Panc1 (cell line): ENCODE data around the gene SMCHD1. TPM values are rescaled to one million over a fixed set of nuclear protein-coding genes. Genes with fewer than 3 reads are reported as not detected.

Experiments
- ATAC-seq: fragments of 200-7000 bp; cut with Tn5 transposase; 2 replicates; pipeline ENCODE4 v1.9.1; 2020; ENCODE audit warnings: mild to moderate bottlenecking, moderate library complexity
- Bru-seq: library from RNA; stranded (reverse); fragments of 400-500 nt; gene quantifications from one replicate; lab custom pipeline; 2021; lab: Mats Ljungman, UMichigan
- BruChase-seq, 2 experiments: library from RNA; stranded (reverse); fragments of 400-500 nt; gene quantifications; one replicate each; lab custom pipeline; 2021; lab: Mats Ljungman, UMichigan
- BruUV-seq: library from RNA; stranded (reverse); fragments of 400-500 nt; replicated peaks from 2 replicates; lab custom pipeline; 2021; lab: Mats Ljungman, UMichigan
- CTCF ChIA-PET: fragments of 300-600 bp; sonication (Branson Sonifier 250); formaldehyde crosslinking; loops from one replicate; lab custom pipeline; 2022; ENCODE audit warnings: antibody characterized with exemption; lab: Charles Lee
- POLR2A ChIA-PET: fragments of 300-600 bp; sonication (Branson Sonifier 250); formaldehyde crosslinking; loops from one replicate; lab custom pipeline; 2022; ENCODE audit warnings: antibody characterized with exemption; lab: Charles Lee
- DNase-seq: peaks from one replicate; pipeline ENCODE4 v3.0.0-alpha.2; 2010; ENCODE audit warnings: low read depth, low spot score
- H3K27ac ChIP-seq: 2 replicates; pipeline ENCODE4 v1.5.1; 2011; ENCODE audit warnings: mild to moderate bottlenecking, low read length, inconsistent platforms
- H3K27me3 ChIP-seq: fragments of 200-500 bp; sonication (Bioruptor generic); 2 replicates; pipeline ENCODE4 v1.6.0; 2014; ENCODE audit warnings: low read length, inconsistent platforms; ENCODE audit not compliant: control insufficient read depth, insufficient read depth
- H3K36me3 ChIP-seq: fragments of 200-500 bp; sonication (Bioruptor generic); 2 replicates; pipeline ENCODE4 v1.5.1; 2014; ENCODE audit warnings: inconsistent platforms, mild to moderate bottlenecking, low read length, moderate library complexity; ENCODE audit not compliant: control insufficient read depth, insufficient read depth
- H3K4me1 ChIP-seq: 2 replicates; pipeline ENCODE4 v1.5.1; 2011; ENCODE audit warnings: inconsistent platforms, mild to moderate bottlenecking, low read length, moderate library complexity; ENCODE audit not compliant: control insufficient read depth, insufficient read depth
- H3K4me3 ChIP-seq, 2 experiments: 2 replicates each; pipeline ENCODE4 v1.5.1; 2011 to 2012; ENCODE audit warnings: low read depth in 2 of 2, low read length in 2 of 2, mild to moderate bottlenecking in 2 of 2, inconsistent platforms in 1 of 2, moderate library complexity in 1 of 2
- H3K9me3 ChIP-seq: fragments of 200-500 bp; sonication (Bioruptor generic); 2 replicates; pipeline ENCODE4 v1.5.1; 2014; ENCODE audit warnings: low read depth, mild to moderate bottlenecking, inconsistent platforms, low read length, moderate library complexity; ENCODE audit not compliant: control insufficient read depth, insufficient read depth
- POLR2AphosphoS5 ChIP-seq: IDR thresholded peaks from 2 replicates; pipeline ENCODE4 v1.6.1; 2012; ENCODE audit warnings: mild to moderate bottlenecking, low read depth, low read length, moderate library complexity
- SIN3A ChIP-seq: IDR thresholded peaks from 2 replicates; pipeline ENCODE4 v1.6.1; 2012; ENCODE audit warnings: low read depth, mild to moderate bottlenecking, low read length, moderate library complexity, borderline replicate concordance; ENCODE audit not compliant: insufficient read depth
- TCF7L2 ChIP-seq: IDR thresholded peaks from 2 replicates; pipeline ENCODE4 v1.6.1; 2011; ENCODE audit warnings: mild to moderate bottlenecking, low read depth, low read length, inconsistent platforms
- in situ Hi-C: cut with HindIII; loops from 2 replicates; pipeline ENCODE4 v1.10.0; 2016; ENCODE audit warnings: low sequenced_read_pairs, low pct_unique_long_range_greater_than_20kb
- intact Hi-C: fragments of 100-400 bp; cut with micrococcal nuclease; formaldehyde crosslinking; loops from one replicate; pipeline ENCODE4 v1.10.0; 2022; ENCODE audit not compliant: unreplicated experiment
- long read RNA-seq: library from polyadenylated mRNA; unstranded; transcript quantifications from one replicate; pipeline ENCODE4 v2.0.0, GENCODE V29; 2021; ENCODE audit not compliant: unreplicated experiment
- polyA plus RNA-seq: library from polyadenylated mRNA; unstranded; fragments of >200 nt; gene quantifications from one replicate; pipeline ENCODE4 v1.2.1, GENCODE V29; 2012; ENCODE audit warnings: missing spikeins; ENCODE audit not compliant: insufficient read length
- total RNA-seq: library from RNA; stranded (reverse); gene quantifications from one replicate; pipeline ENCODE4 v1.2.1, GENCODE V29; 2021; ENCODE audit not compliant: unreplicated experiment
- TF ChIP-seq, protein P1 (sequence below), 2 experiments: IDR thresholded peaks; 2 replicates each; pipeline ENCODE4 v1.6.1; 2011 to 2012; ENCODE audit warnings: low read depth in 2 of 2, control low read depth in 1 of 2, low read length in 1 of 2, mild to moderate bottlenecking in 1 of 2, moderate library complexity in 1 of 2; ENCODE audit not compliant: insufficient read depth in 1 of 2
- TF ChIP-seq, protein P2 (sequence below): fragments of 450-650 bp; IDR thresholded peaks from 2 replicates; pipeline ENCODE4 v1.5.1; 2017; ENCODE audit warnings: mild to moderate bottlenecking

Gene SMCHD1
- total RNA-seq (40.9 TPM), Bru-seq, nascent RNA (percentile 90 among the genes with signal in this experiment), BruChase-seq, experiment 1, labeled RNA remaining after a 2-hour chase (percentile 83 among the genes with signal in this experiment), BruChase-seq, experiment 2, labeled RNA remaining after a 6-hour chase (percentile 83 among the genes with signal in this experiment)
- polyA plus RNA-seq, result 12.6 TPM
- long read RNA-seq, full-length matches to known transcripts, result 9 of 57 reads
- long read RNA-seq, partial matches to known transcripts, result 40 of 57 reads
- long read RNA-seq, other reads (novel, unspliced or antisense), result 8 of 57 reads

DNA sequence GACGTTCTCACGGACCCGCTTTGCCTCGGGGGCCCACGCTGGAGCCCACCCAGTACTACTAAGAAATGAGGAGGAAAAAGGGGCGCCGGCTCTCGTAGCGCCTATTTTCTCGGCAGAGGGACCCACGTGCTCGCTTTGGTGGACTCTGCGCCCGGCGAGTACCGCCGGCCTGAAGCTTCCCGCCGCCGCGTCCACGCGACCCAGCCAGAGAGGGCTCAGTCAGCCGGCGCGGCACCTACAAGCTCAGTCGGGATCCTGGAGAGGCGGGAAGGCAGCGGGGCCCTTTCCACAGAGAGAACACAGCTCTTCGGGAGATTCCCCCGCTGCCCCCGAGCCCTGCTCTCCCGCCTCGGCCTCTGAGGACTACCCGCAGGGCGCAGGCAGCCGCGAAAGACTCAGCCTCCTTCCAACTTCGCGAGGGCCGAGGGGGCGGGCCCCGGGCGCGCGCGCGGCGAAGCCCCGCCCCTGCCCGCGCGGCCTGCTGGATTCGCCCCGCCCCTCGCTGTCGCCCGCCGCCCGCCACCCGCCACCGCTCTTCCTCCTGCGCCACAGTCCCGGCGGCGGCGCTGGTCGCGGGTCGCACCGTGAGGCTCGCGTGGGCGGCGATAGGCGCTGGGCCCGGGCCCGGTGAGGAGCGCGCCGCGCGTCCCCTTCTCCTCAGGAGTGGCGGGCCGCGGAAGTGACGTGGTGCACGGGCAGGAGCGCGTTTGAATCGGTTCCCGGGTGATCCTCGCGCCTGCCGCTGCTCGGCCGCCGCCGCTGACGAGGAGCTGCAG, at the start of gene SMCHD1:
Gene SMCHD1, plus strand, starts transcription at position 549 of the 776 bp plus-strand sequence. CDS start 350 bp downstream, outside the sequence.
- in situ Hi-C loops (no loop called here), intact Hi-C loops (no loop called here)
- BruUV-seq, result no TSS peak
- POLR2A ChIA-PET, result no interaction called here
- DNase-seq (no peak), ATAC-seq (peak; percentile 89)
- TF ChIP-seq, protein P1, sequence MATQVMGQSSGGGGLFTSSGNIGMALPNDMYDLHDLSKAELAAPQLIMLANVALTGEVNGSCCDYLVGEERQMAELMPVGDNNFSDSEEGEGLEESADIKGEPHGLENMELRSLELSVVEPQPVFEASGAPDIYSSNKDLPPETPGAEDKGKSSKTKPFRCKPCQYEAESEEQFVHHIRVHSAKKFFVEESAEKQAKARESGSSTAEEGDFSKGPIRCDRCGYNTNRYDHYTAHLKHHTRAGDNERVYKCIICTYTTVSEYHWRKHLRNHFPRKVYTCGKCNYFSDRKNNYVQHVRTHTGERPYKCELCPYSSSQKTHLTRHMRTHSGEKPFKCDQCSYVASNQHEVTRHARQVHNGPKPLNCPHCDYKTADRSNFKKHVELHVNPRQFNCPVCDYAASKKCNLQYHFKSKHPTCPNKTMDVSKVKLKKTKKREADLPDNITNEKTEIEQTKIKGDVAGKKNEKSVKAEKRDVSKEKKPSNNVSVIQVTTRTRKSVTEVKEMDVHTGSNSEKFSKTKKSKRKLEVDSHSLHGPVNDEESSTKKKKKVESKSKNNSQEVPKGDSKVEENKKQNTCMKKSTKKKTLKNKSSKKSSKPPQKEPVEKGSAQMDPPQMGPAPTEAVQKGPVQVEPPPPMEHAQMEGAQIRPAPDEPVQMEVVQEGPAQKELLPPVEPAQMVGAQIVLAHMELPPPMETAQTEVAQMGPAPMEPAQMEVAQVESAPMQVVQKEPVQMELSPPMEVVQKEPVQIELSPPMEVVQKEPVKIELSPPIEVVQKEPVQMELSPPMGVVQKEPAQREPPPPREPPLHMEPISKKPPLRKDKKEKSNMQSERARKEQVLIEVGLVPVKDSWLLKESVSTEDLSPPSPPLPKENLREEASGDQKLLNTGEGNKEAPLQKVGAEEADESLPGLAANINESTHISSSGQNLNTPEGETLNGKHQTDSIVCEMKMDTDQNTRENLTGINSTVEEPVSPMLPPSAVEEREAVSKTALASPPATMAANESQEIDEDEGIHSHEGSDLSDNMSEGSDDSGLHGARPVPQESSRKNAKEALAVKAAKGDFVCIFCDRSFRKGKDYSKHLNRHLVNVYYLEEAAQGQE (IDR thresholded peaks at IDR 0.05; ENCODE audit: insufficient read depth in 1 of 2, low read depth in 2 of 2, low read length in 1 of 2), result no peak
- TF ChIP-seq POLR2AphosphoS5 (peak; percentile 81), TCF7L2 (no peak)
- TF ChIP-seq, protein P2, sequence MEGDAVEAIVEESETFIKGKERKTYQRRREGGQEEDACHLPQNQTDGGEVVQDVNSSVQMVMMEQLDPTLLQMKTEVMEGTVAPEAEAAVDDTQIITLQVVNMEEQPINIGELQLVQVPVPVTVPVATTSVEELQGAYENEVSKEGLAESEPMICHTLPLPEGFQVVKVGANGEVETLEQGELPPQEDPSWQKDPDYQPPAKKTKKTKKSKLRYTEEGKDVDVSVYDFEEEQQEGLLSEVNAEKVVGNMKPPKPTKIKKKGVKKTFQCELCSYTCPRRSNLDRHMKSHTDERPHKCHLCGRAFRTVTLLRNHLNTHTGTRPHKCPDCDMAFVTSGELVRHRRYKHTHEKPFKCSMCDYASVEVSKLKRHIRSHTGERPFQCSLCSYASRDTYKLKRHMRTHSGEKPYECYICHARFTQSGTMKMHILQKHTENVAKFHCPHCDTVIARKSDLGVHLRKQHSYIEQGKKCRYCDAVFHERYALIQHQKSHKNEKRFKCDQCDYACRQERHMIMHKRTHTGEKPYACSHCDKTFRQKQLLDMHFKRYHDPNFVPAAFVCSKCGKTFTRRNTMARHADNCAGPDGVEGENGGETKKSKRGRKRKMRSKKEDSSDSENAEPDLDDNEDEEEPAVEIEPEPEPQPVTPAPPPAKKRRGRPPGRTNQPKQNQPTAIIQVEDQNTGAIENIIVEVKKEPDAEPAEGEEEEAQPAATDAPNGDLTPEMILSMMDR, result no peak
- peak within 1 kb of the TSS; percentile 89 for H3K27ac ChIP-seq
- peak within 1 kb of the TSS; percentile 87 to 94 for H3K4me3 ChIP-seq
- H3K36me3 ChIP-seq, result peaks cover 6% of the 10 kb centered on the region; the same call in 1 of the 2 replicates
- CTCF ChIA-PET, result no interaction called here
- no peaks in the 10 kb centered on the region for H3K9me3 ChIP-seq
- H3K4me1 ChIP-seq, result peaks cover 21% of the 10 kb centered on the region
- H3K27me3 ChIP-seq, result no peaks in the 10 kb centered on the region

DNA sequence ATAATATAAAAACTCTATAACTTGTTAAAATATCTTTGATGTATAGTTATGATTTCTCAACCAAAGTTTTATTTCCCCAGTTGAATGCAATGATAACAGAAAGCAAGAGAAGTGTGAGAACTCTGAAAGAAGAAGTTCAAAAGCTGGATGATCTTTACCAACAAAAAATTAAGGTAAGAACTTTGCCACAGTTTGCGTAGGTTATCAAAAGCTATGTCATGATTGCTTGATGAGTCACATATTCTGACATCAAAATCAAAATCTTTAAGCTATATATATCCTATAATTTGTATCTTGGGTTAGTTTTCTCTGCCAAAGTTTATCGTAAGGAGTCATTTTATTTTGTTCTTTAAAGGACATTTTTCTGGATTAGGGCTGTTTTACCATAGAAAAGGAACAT, 49.2 kb upstream of the SMCHD1 start:
- no TSS peak for BruUV-seq
- no peaks in the 10 kb centered on the region for H3K27me3 ChIP-seq
- peaks cover 43% of the 10 kb centered on the region for H3K36me3 ChIP-seq
- POLR2A ChIA-PET, result no interaction called here
- ATAC-seq, result no peak
- TF ChIP-seq TCF7L2, result no peak
- TF ChIP-seq, protein P1 (IDR thresholded peaks at IDR 0.05; ENCODE audit: insufficient read depth in 1 of 2, low read depth in 2 of 2, low read length in 1 of 2), result no peak
- TF ChIP-seq POLR2AphosphoS5, result no peak
- TF ChIP-seq, protein P2, result no peak
- no peak for TF ChIP-seq SIN3A
- intact Hi-C loops, result no loop called here
- H3K4me3 ChIP-seq, result no peak overlapping the region
- H3K27ac ChIP-seq, result no peak overlapping the region
- in situ Hi-C loops, result no loop called here
- no peaks in the 10 kb centered on the region for H3K9me3 ChIP-seq
- no peaks in the 10 kb centered on the region for H3K4me1 ChIP-seq
- no peak for DNase-seq
- CTCF ChIA-PET, result no interaction called here
